Stimulated activated CD4-positive, alpha-beta T cell treated with anti-CD3 and anti-CD28 coated beads, Interleukin-15, amount 100 ng/mL, for 24 hours (primary cell): ENCODE data around the gene ARHGAP26.

Experiments used
- DNase-seq: peaks from one replicate; pipeline ENCODE4 v3.0.0-alpha.2; 2020

Gene ARHGAP26

GRCh38 chr5:143025376-143025775 lies 255.2 kb downstream of the ARHGAP26 start:
- no peak for DNase-seq

- no peak for DNase-seq
These were observed 255.8 kb downstream of the ARHGAP26 start for GRCh38 chr5:143025971-143026370.

GRCh38 chr5:143026380-143026779 lies 256.2 kb downstream of the ARHGAP26 start:
- no peak for DNase-seq

- no peak for DNase-seq
These were observed 259.1 kb downstream of the ARHGAP26 start for GRCh38 chr5:143029293-143029692.

GRCh38 chr5:143030349-143030748 lies 260.2 kb downstream of the ARHGAP26 start:
- peak; percentile 28 for DNase-seq

- no peak for DNase-seq
These were observed 261.8 kb downstream of the ARHGAP26 start for GRCh38 chr5:143031781-143032580.

- no peak for DNase-seq
These were observed 262.3 kb downstream of the ARHGAP26 start for GRCh38 chr5:143032581-143032836.

- no peak for DNase-seq
These were observed 263.5 kb downstream of the ARHGAP26 start for GRCh38 chr5:143033535-143034250.

- DNase-seq = peak; percentile 42
These were observed 266.2 kb downstream of the ARHGAP26 start for GRCh38 chr5:143036146-143036927.

- DNase-seq = no peak
These were observed 266.9 kb downstream of the ARHGAP26 start for GRCh38 chr5:143037071-143037470.

- DNase-seq = no peak
These were observed 267.5 kb downstream of the ARHGAP26 start for GRCh38 chr5:143037708-143038107.

GRCh38 chr5:143040622-143041021 lies 270.4 kb downstream of the ARHGAP26 start:
- DNase-seq = no peak

GRCh38 chr5:143041461-143041860 lies 271.3 kb downstream of the ARHGAP26 start:
- no peak for DNase-seq

GRCh38 chr5:143041972-143042770 lies 272.0 kb downstream of the ARHGAP26 start:
- no peak for DNase-seq

GRCh38 chr5:143044265-143044664 lies 274.1 kb downstream of the ARHGAP26 start:
- no peak for DNase-seq

- no peak for DNase-seq
These were observed 274.9 kb downstream of the ARHGAP26 start for GRCh38 chr5:143045062-143045461.

GRCh38 chr5:143046314-143046713 lies 276.1 kb downstream of the ARHGAP26 start:
- DNase-seq = no peak

- DNase-seq = no peak
These were observed 276.9 kb downstream of the ARHGAP26 start for GRCh38 chr5:143047091-143047490.

- no peak for DNase-seq
These were observed 280.0 kb downstream of the ARHGAP26 start for GRCh38 chr5:143050183-143050582.

- DNase-seq = no peak
These were observed 281.3 kb downstream of the ARHGAP26 start for GRCh38 chr5:143051244-143052058.

- DNase-seq = no peak
These were observed 282.9 kb downstream of the ARHGAP26 start for GRCh38 chr5:143052967-143053682.
